HepG2 (cell line): Measurements from ENCODE around the gene PARN. TPM values are rescaled to one million over a fixed set of nuclear protein-coding genes. Genes with fewer than 3 reads are reported as not detected.

Source experiments
- ATAC-seq: fragments of 200-7000 bp; cut with Tn5 transposase; 3 replicates; pipeline ENCODE4 v1.9.1; 2020; ENCODE audit warnings: mild to moderate bottlenecking, moderate library complexity
- BruUV-seq: library from RNA; stranded (reverse); fragments of 400-500 nt; replicated peaks from 2 replicates; lab custom pipeline; 2021; lab: Mats Ljungman, UMichigan
- CTCF ChIA-PET: fragments of 300-600 bp; formaldehyde crosslinking; extraction: SDS; loops from one replicate; lab custom pipeline; 2021; ENCODE audit warnings: low total read pairs, inconsistent platforms, low intra/inter-chr PET ratio; lab: Yijun Ruan, JAX
- POLR2A ChIA-PET: fragments of 350-600 bp; sonication (Branson Sonifier 250); formaldehyde crosslinking; loops from one replicate; lab custom pipeline; 2020; ENCODE audit warnings: antibody characterized with exemption, inconsistent platforms; lab: Yijun Ruan, JAX
- DNase-seq: peaks from one replicate; pipeline ENCODE4 v3.0.0-alpha.2; 2015; ENCODE audit warnings: low spot score
- FAIRE-seq: peaks from 3 replicates; lab custom pipeline; 2011; peaks lifted over from hg19 to GRCh38; lab: Jason Lieb, UNC
- H2AFZ ChIP-seq: one replicate; pipeline ENCODE4 v1.6.1; 2011; ENCODE audit warnings: low read length, inconsistent platforms
- H3K27ac ChIP-seq: fragments of 300-600 bp; 3 replicates; pipeline ENCODE4 v1.8.0; 2011; ENCODE audit warnings: mixed run types, mild to moderate bottlenecking, mixed read lengths, low read length, inconsistent platforms; ENCODE audit not compliant: insufficient read depth; ENCODE audit errors: extremely low read length
- H3K27me3 ChIP-seq, 2 experiments: fragments of 200-600 bp in 1 of 2; 2 replicates in 1 of 2; 3 replicates in 1 of 2; pipeline versions ENCODE4 v1.6.0 to v1.8.0; 2011; ENCODE audit warnings: low read length in 2 of 2, mild to moderate bottlenecking in 2 of 2, moderate library complexity in 2 of 2, inconsistent platforms in 1 of 2; ENCODE audit not compliant: insufficient read depth in 2 of 2, control insufficient read depth in 1 of 2
- H3K36me3 ChIP-seq, 2 experiments: fragments of 200-600 bp in 1 of 2; replicated peaks in 1 of 2; 2 replicates in 1 of 2; 3 replicates in 1 of 2; pipeline versions ENCODE4 v1.5.1 to v1.8.0; 2011; ENCODE audit warnings: low read length in 2 of 2, inconsistent platforms in 1 of 2; ENCODE audit not compliant: insufficient read depth in 2 of 2, control insufficient read depth in 1 of 2
- H3K4me1 ChIP-seq: 2 replicates; pipeline ENCODE4 v1.5.1; 2012; ENCODE audit warnings: low read length, inconsistent platforms; ENCODE audit not compliant: insufficient read depth
- H3K4me2 ChIP-seq: 2 replicates; pipeline ENCODE4 v1.6.0; 2011; ENCODE audit warnings: low read depth, low read length, inconsistent platforms
- H3K4me3 ChIP-seq, 3 experiments: fragments of 200-600 bp in 1 of 3; sonication (generic), shearing (Covaris generic) in 1 of 3; replicated peaks in 1 of 3; 2 replicates each; pipeline ENCODE4 v1.5.1; 2011 to 2016; ENCODE audit warnings: low read length in 3 of 3, inconsistent platforms in 2 of 3, low read depth in 2 of 3, mild to moderate bottlenecking in 2 of 3, control low read depth in 1 of 3, mixed read lengths in 1 of 3; ENCODE audit not compliant: insufficient read depth in 1 of 3
- H3K79me2 ChIP-seq: one replicate; pipeline ENCODE4 v1.6.1; 2011; ENCODE audit warnings: low read length, inconsistent platforms; ENCODE audit not compliant: insufficient read depth
- H3K9ac ChIP-seq: 2 replicates; pipeline ENCODE4 v1.6.0; 2011; ENCODE audit warnings: mild to moderate bottlenecking, low read depth, low read length, inconsistent platforms; ENCODE audit not compliant: insufficient read depth
- H3K9me3 ChIP-seq: 2 replicates; pipeline ENCODE4 v1.5.1; 2012; ENCODE audit warnings: mild to moderate bottlenecking, low read length
- H4K20me1 ChIP-seq: 2 replicates; pipeline ENCODE4 v1.6.0; 2011; ENCODE audit warnings: inconsistent platforms, mild to moderate bottlenecking, low read length, moderate library complexity; ENCODE audit not compliant: insufficient read depth
- ATF3 ChIP-seq: sonication (generic); formaldehyde crosslinking; IDR thresholded peaks from 2 replicates; pipeline ENCODE4 v1.4.0; 2020; ENCODE audit warnings: missing genetic modification reagents
- CEBPG ChIP-seq: IDR thresholded peaks from 2 replicates; pipeline ENCODE4 v1.6.1; 2016
- CREB1 ChIP-seq, 2 experiments: fragments of 450-650 bp in 1 of 2; IDR thresholded peaks; 2 replicates each; pipeline ENCODE4 v1.6.1; 2016 to 2017; ENCODE audit warnings: control low read depth in 1 of 2, mild to moderate bottlenecking in 1 of 2, missing compliant biosample characterization in 1 of 2, missing genetic modification characterization in 1 of 2
- FOSL2 ChIP-seq: sonication (generic); formaldehyde crosslinking; IDR thresholded peaks from 2 replicates; pipeline ENCODE4 v1.4.0; 2020; ENCODE audit warnings: missing genetic modification reagents
- FOXP1 ChIP-seq, 2 experiments: fragments of 450-650 bp in 1 of 2; IDR thresholded peaks; 2 replicates each; pipeline ENCODE4 v1.6.1; 2017 to 2018; ENCODE audit warnings: antibody characterized with exemption in 1 of 2
- HCFC1 ChIP-seq: fragments of 150-350 bp; IDR thresholded peaks from 2 replicates; pipeline ENCODE4 v1.6.1; 2014; ENCODE audit warnings: low read depth, low read length
- HDAC2 ChIP-seq: sonication (generic); formaldehyde crosslinking; IDR thresholded peaks from 2 replicates; pipeline ENCODE4 v1.4.0; 2020; ENCODE audit warnings: missing genetic modification reagents
- HMG20A ChIP-seq: IDR thresholded peaks from 2 replicates; pipeline ENCODE4 v1.6.1; 2016; ENCODE audit warnings: borderline replicate concordance
- MIXL1 ChIP-seq: IDR thresholded peaks from 2 replicates; pipeline ENCODE4 v1.6.1; 2016
- NCOA2 ChIP-seq: sonication (generic); formaldehyde crosslinking; IDR thresholded peaks from 2 replicates; pipeline ENCODE4 v1.8.0; 2022; ENCODE audit warnings: inconsistent platforms
- NR2F6 ChIP-seq, 2 experiments: IDR thresholded peaks; 2 replicates each; pipeline ENCODE4 v1.6.1; 2016; ENCODE audit warnings: antibody characterized with exemption in 1 of 2, mild to moderate bottlenecking in 1 of 2
- SMYD3 ChIP-seq: sonication (generic); formaldehyde crosslinking; IDR thresholded peaks from 2 replicates; pipeline ENCODE4 v1.8.1; 2023; ENCODE audit warnings: mild to moderate bottlenecking, missing genetic modification reagents
- ZNF331 ChIP-seq: sonication (generic); formaldehyde crosslinking; IDR thresholded peaks from 2 replicates; pipeline ENCODE4 v1.4.0; 2020; ENCODE audit warnings: missing genetic modification reagents
- WGBS: methylation state at CpG from one replicate; pipeline ENCODE4 v1.1.6; 2017; ENCODE audit warnings: low lambda C conversion rate; 5-methylcytosine and 5-hydroxymethylcytosine counted together
- in situ Hi-C: cut with HindIII; loops from 2 replicates; pipeline ENCODE4 v1.10.0; 2017; ENCODE audit warnings: low pct_unique_long_range_greater_than_20kb; ENCODE audit not compliant: extremely low pct_ligation_motif_present
- intact Hi-C: fragments of 100-400 bp; cut with micrococcal nuclease; formaldehyde crosslinking; loops from one replicate; pipeline ENCODE4 v1.10.0; 2022; ENCODE audit not compliant: unreplicated experiment
- polyA plus RNA-seq, 8 experiments: library from polyadenylated mRNA; depleted of rRNA in 3 of 8; stranded (reverse) in 7 of 8; unstranded in 1 of 8; fragments of >200 nt; fragmentation: Illumina TruSeq in 4 of 8; extraction: Trizol in 4 of 8; gene quantifications; 2 replicates each; pipeline versions ENCODE4 v1.2.1 to v1.2.3, GENCODE V29; 2011 to 2016; ENCODE audit warnings: low read depth in 4 of 8, missing spikeins in 1 of 8, mixed read lengths in 1 of 8; ENCODE audit not compliant: insufficient read depth in 1 of 8
- total RNA-seq, 5 experiments: library from RNA; depleted of rRNA; stranded (reverse); fragments of >200 nt; fragmentation: Illumina TruSeq; extraction: Trizol; gene quantifications; 2 replicates each; pipeline ENCODE4 v1.2.3, GENCODE V29; 2016; ENCODE audit warnings: low read depth in 1 of 5
- TF ChIP-seq, protein P1 (sequence below): sonication (generic); formaldehyde crosslinking; IDR thresholded peaks from 2 replicates; pipeline ENCODE4 v1.5.0; 2020; ENCODE audit warnings: missing genetic modification reagents
- TF ChIP-seq, protein P2 (sequence below): sonication (generic); formaldehyde crosslinking; IDR thresholded peaks from 2 replicates; pipeline ENCODE4 v1.4.0; 2020; ENCODE audit warnings: missing genetic modification reagents, borderline replicate concordance

PARN gene
- total and polyA plus RNA-seq, 2 of the 13 experiments (the other 11 are each of a cell fraction or from before 2014, with no cell fraction given) = 13.3 to 47.6 TPM

DNA sequence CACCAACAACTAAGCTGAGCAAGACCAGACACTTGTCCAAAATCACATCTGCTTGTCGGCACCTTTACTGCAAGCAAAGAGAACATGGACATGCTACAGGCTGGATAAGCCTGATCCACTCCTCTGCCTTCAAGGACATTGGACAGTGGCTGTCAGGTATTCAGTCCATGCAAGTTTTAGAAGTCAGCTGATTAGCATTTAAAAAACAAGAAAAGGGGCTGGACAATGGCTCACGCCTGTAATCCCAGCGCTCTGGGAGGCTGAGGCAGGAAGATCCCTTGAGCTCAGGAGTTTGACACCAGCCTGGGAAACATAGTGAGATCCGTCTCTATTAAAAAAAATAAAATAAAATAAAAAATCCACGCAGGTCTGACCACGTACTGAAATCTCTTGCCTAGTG lies 20.3 kb downstream of the PARN start:
- Histone ChIP-seq H3K4me3 (no peak overlapping the region), H3K4me2 (no peak overlapping the region), H3K79me2 (no peaks in the 10 kb centered on the region), H3K9ac (no peak overlapping the region), H3K27me3 (no peaks in the 10 kb centered on the region), H2AFZ (no peak overlapping the region), H4K20me1 (no peaks in the 10 kb centered on the region), H3K4me1 (peaks cover 33% of the 10 kb centered on the region), H3K9me3 (no peaks in the 10 kb centered on the region)
- CTCF ChIA-PET = no interaction called here
- intact Hi-C loops = no loop called here
- ATAC-seq (no peak), FAIRE-seq (no peak)
- in situ Hi-C loops = no loop called here
- POLR2A ChIA-PET = interaction anchor here (1.6 kb wide), 1 partner anchor 22 kb away, joined by 4 read pairs; no protein-coding TSS in a partner anchor
- 0 out of 2 replicates have a peak, but pooled peaks have one; percentile 36 for TF ChIP-seq SMYD3
- no peak for TF ChIP-seq CREB1 (IDR thresholded peaks at IDR 0.05)
- TF ChIP-seq CREB1 (CRISPR knock-in tag; IDR thresholded peaks at IDR 0.05) = no peak
- TF ChIP-seq, all 625 proteins: peak for 1
- WGBS = 96% methylated on average over 6 of the region's 6 CpGs
- BruUV-seq = no TSS peak
- Histone ChIP-seq H3K36me3 (peaks cover 33 to 74% of the 10 kb centered on the region in 2 experiments), H3K27ac (no peak overlapping the region)
- no peak for DNase-seq

- Histone ChIP-seq H3K79me2 (no peaks in the 10 kb centered on the region), H3K27ac (peak overlapping the region; percentile 41), H3K4me2 (peak overlapping the region; percentile 14), H2AFZ (no peak overlapping the region), H3K4me1 (peaks cover 33% of the 10 kb centered on the region), H3K27me3 (no peaks in the 10 kb centered on the region), H3K4me3 (no peak overlapping the region), H3K9me3 (no peaks in the 10 kb centered on the region), H3K9ac (0 out of 2 replicates have a peak overlapping the region, but pooled peaks have one; percentile 1), H4K20me1 (no peaks in the 10 kb centered on the region), H3K36me3 (peaks cover 27 to 75% of the 10 kb centered on the region in 2 experiments)
- TSS peak; percentile 39 for BruUV-seq
- ChIA-PET CTCF (no interaction called here), POLR2A (interaction anchor here (0.8 to 1.6 kb wide), 2 partner anchors 21 to 23 kb away, joined by 3 to 4 read pairs; no protein-coding TSS in a partner anchor)
- WGBS = 57% methylated on average over 6 of the region's 6 CpGs
- ATAC-seq (peak; percentile 69), DNase-seq (peak; percentile 77), FAIRE-seq (peak; percentile 44)
- in situ Hi-C loops (no loop called here), intact Hi-C loops (no loop called here)
- TF ChIP-seq NR2F6 (IDR thresholded peaks at IDR 0.05) = no peak
- 0 out of 2 replicates have a peak, but pooled peaks have one; percentile 18 for TF ChIP-seq NR2F6 (CRISPR knock-in tag; IDR thresholded peaks at IDR 0.05)
- TF ChIP-seq, protein P1, sequence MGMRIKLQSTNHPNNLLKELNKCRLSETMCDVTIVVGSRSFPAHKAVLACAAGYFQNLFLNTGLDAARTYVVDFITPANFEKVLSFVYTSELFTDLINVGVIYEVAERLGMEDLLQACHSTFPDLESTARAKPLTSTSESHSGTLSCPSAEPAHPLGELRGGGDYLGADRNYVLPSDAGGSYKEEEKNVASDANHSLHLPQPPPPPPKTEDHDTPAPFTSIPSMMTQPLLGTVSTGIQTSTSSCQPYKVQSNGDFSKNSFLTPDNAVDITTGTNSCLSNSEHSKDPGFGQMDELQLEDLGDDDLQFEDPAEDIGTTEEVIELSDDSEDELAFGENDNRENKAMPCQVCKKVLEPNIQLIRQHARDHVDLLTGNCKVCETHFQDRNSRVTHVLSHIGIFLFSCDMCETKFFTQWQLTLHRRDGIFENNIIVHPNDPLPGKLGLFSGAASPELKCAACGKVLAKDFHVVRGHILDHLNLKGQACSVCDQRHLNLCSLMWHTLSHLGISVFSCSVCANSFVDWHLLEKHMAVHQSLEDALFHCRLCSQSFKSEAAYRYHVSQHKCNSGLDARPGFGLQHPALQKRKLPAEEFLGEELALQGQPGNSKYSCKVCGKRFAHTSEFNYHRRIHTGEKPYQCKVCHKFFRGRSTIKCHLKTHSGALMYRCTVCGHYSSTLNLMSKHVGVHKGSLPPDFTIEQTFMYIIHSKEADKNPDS (CRISPR knock-in tag) = no peak
- TF ChIP-seq HDAC2 (CRISPR knock-in tag) = peak; percentile 53; the same call in 1 of the 2 replicates
- TF ChIP-seq FOSL2 (CRISPR knock-in tag) = peak; percentile 25; the same call in 1 of the 2 replicates
- no peak for TF ChIP-seq ATF3 (CRISPR knock-in tag)
- TF ChIP-seq FOXP1 (IDR thresholded peaks at IDR 0.05) = no peak
- peak; percentile 29; the same call in 1 of the 2 replicates for TF ChIP-seq FOXP1 (CRISPR knock-in tag; IDR thresholded peaks at IDR 0.05)
- TF ChIP-seq, protein P2, sequence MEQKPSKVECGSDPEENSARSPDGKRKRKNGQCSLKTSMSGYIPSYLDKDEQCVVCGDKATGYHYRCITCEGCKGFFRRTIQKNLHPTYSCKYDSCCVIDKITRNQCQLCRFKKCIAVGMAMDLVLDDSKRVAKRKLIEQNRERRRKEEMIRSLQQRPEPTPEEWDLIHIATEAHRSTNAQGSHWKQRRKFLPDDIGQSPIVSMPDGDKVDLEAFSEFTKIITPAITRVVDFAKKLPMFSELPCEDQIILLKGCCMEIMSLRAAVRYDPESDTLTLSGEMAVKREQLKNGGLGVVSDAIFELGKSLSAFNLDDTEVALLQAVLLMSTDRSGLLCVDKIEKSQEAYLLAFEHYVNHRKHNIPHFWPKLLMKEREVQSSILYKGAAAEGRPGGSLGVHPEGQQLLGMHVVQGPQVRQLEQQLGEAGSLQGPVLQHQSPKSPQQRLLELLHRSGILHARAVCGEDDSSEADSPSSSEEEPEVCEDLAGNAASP (CRISPR knock-in tag) = peak; percentile 32; the same call in 1 of the 2 replicates
- TF ChIP-seq NCOA2 (CRISPR knock-in tag) = peak; percentile 59
- peak; percentile 93 for TF ChIP-seq CEBPG
- peak; percentile 30; the same call in 1 of the 2 replicates for TF ChIP-seq ZNF331 (CRISPR knock-in tag)
- TF ChIP-seq HCFC1 = no peak
- peak; percentile 62; the same call in 1 of the 2 replicates for TF ChIP-seq HMG20A
- peak; percentile 95 for TF ChIP-seq MIXL1 (CRISPR knock-in tag)
These were observed 21.5 kb downstream of the PARN start for GRCh38 chr16:14608604-14609003.
